OCI-LY3 (cell line): Measurements from ENCODE around the gene B4GALT3.

Source experiments
- H2AFZ ChIP-seq: fragments of 200-600, 300-600 bp; shearing (Covaris generic); 2 replicates; pipeline ENCODE4 v1.6.0; 2014; ENCODE audit warnings: antibody characterized with exemption, low read depth, low read length
- H3K27ac ChIP-seq: fragments of 200-600, 300-600 bp; sonication (generic); 2 replicates; pipeline ENCODE4 v1.5.1; 2014; ENCODE audit warnings: mild to moderate bottlenecking, low read length, moderate library complexity, mixed read lengths
- H3K27me3 ChIP-seq: fragments of 200-600, 300-600 bp; sonication (generic); 2 replicates; pipeline ENCODE4 v1.6.1; 2014; ENCODE audit warnings: low read depth, low read length, mixed read lengths
- H3K36me3 ChIP-seq: fragments of 200-600, 300-600 bp; sonication (generic); replicated peaks from 2 replicates; pipeline ENCODE3; 2014; ENCODE audit warnings: low read depth, low read length, mixed read lengths
- H3K4me1 ChIP-seq: fragments of 300-600, 200-600 bp; sonication (generic); 2 replicates; pipeline ENCODE4 v1.6.1; 2014; ENCODE audit warnings: low read length, mixed read lengths
- H3K4me2 ChIP-seq: fragments of 200-600, 300-600 bp; sonication (generic); 2 replicates; pipeline ENCODE4 v1.6.1; 2014; ENCODE audit warnings: low read length, mixed read lengths
- H3K4me3 ChIP-seq: fragments of 300-600, 200-600 bp; sonication (generic); 2 replicates; pipeline ENCODE4 v1.5.1; 2014; ENCODE audit warnings: antibody characterized with exemption, mild to moderate bottlenecking, low read length, moderate library complexity
- H3K79me2 ChIP-seq: fragments of 300-600, 200-600 bp; shearing (Covaris generic); 2 replicates; pipeline ENCODE4 v1.6.1; 2014; ENCODE audit warnings: mild to moderate bottlenecking, low read length, mixed read lengths
- H3K9ac ChIP-seq: fragments of 300-600, 200-600 bp; shearing (Covaris generic); 2 replicates; pipeline ENCODE4 v1.6.0; 2014; ENCODE audit warnings: mild to moderate bottlenecking, low read length, moderate library complexity
- H3K9me3 ChIP-seq: fragments of 200-600, 300-600 bp; shearing (Covaris generic); 2 replicates; pipeline ENCODE4 v1.6.1; 2014; ENCODE audit warnings: low read length, mixed read lengths; ENCODE audit not compliant: insufficient read depth
- H4K20me1 ChIP-seq: fragments of 200-600, 300-600 bp; sonication (generic); 2 replicates; pipeline ENCODE4 v1.6.1; 2016; ENCODE audit warnings: low read length, mixed read lengths; ENCODE audit not compliant: insufficient read depth
- EZH2phosphoT487 ChIP-seq: fragments of 200-600 bp; shearing (Covaris generic); IDR thresholded peaks from 2 replicates; pipeline ENCODE4 v1.6.1; 2018; ENCODE audit warnings: antibody characterized with exemption, mixed run types, low read depth
- TF ChIP-seq, protein P1 (sequence below): fragments of 200-600, 300-600 bp; sonication (generic); IDR thresholded peaks from 2 replicates; pipeline ENCODE4 v1.5.1; 2014; ENCODE audit warnings: antibody characterized with exemption, low read length, low read depth

The B4GALT3 gene

DNA sequence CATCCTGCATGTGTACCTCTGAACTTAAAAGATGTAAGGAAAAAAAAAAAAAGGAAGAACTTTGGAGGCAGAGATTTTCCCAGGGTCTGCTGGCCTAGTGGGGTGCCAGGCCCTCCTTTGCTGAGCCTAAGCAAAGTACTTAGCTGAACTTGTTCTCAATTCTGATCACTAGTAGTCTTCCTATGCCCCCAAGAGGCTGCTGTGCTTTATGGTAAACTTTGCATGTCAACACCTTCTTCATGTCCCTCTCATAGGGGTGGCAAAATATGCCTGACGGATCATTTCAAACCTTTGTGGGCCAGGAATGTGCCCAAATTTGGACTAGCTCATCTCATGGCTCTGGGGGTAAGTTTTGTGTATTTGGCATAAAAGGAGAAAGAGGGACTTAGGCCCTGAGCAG, 19.4 kb downstream of the B4GALT3 start:
- H3K36me3 ChIP-seq, result peaks cover 17% of the 10 kb centered on the region
- H3K9ac ChIP-seq, result no peak overlapping the region
- no peak overlapping the region for H3K27ac ChIP-seq
- TF ChIP-seq EZH2phosphoT487, result no peak
- TF ChIP-seq, protein P1, sequence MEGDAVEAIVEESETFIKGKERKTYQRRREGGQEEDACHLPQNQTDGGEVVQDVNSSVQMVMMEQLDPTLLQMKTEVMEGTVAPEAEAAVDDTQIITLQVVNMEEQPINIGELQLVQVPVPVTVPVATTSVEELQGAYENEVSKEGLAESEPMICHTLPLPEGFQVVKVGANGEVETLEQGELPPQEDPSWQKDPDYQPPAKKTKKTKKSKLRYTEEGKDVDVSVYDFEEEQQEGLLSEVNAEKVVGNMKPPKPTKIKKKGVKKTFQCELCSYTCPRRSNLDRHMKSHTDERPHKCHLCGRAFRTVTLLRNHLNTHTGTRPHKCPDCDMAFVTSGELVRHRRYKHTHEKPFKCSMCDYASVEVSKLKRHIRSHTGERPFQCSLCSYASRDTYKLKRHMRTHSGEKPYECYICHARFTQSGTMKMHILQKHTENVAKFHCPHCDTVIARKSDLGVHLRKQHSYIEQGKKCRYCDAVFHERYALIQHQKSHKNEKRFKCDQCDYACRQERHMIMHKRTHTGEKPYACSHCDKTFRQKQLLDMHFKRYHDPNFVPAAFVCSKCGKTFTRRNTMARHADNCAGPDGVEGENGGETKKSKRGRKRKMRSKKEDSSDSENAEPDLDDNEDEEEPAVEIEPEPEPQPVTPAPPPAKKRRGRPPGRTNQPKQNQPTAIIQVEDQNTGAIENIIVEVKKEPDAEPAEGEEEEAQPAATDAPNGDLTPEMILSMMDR, result 0 out of 2 replicates have a peak, but pooled peaks have one; percentile 6
- no peaks in the 10 kb centered on the region for H4K20me1 ChIP-seq
- H2AFZ ChIP-seq, result no peak overlapping the region
- H3K79me2 ChIP-seq, result peaks cover 31% of the 10 kb centered on the region
- H3K4me1 ChIP-seq, result peaks cover 20% of the 10 kb centered on the region
- no peak overlapping the region for H3K4me2 ChIP-seq
- H3K9me3 ChIP-seq, result no peaks in the 10 kb centered on the region
- H3K27me3 ChIP-seq, result no peaks in the 10 kb centered on the region
- no peak overlapping the region for H3K4me3 ChIP-seq

DNA sequence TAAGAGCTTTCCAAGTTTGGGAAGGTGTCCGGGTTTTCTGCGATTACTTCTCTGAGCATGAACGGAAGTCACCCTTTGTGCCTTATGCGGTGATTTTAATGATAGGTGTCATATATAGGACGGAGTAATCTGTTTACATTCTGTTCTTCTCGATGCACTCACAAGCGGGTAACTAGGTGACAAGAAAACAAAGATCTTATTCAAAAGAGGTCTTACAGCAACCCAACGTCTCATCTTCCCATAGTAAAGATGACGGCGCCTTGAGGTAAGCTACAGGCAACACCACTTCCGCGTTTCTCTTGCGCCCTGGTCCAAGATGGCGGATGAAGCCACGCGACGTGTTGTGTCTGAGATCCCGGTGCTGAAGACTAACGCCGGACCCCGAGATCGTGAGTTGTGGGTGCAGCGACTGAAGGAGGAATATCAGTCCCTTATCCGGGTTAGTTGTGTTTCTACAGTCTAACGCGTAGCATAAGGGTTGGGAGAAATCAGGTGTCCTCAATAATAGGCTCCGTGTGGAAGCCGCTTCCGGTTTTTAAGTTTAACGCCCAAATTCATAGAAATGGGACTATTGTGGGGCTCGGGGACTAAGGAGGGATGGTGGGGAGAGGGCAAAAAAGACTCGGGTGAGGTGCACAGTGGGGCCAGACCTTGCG, 23.5 kb downstream of the B4GALT3 start, which contains the start of gene UFC1:
UFC1 (plus strand) TSS at position 297 of the 656 bp plus-strand sequence; CDS start at position 317, 20 bp downstream.
- H3K27ac ChIP-seq, result peak within 1 kb of the TSS; percentile 90
- peaks cover 17% of the 10 kb centered on the region for H3K79me2 ChIP-seq
- peaks cover 5% of the 10 kb centered on the region for H3K36me3 ChIP-seq
- H3K4me1 ChIP-seq, result peaks cover 13% of the 10 kb centered on the region
- no peaks in the 10 kb centered on the region for H4K20me1 ChIP-seq
- no peaks in the 10 kb centered on the region for H3K27me3 ChIP-seq
- H3K4me3 ChIP-seq, result peak within 1 kb of the TSS; percentile 88
- no peaks in the 10 kb centered on the region for H3K9me3 ChIP-seq
- H3K4me2 ChIP-seq, result peak within 1 kb of the TSS; percentile 80
- H3K9ac ChIP-seq, result peak within 1 kb of the TSS; percentile 92
- peak within 1 kb of the TSS; percentile 97 for H2AFZ ChIP-seq
- TF ChIP-seq EZH2phosphoT487, result no peak
- TF ChIP-seq, protein P1, result no peak

DNA sequence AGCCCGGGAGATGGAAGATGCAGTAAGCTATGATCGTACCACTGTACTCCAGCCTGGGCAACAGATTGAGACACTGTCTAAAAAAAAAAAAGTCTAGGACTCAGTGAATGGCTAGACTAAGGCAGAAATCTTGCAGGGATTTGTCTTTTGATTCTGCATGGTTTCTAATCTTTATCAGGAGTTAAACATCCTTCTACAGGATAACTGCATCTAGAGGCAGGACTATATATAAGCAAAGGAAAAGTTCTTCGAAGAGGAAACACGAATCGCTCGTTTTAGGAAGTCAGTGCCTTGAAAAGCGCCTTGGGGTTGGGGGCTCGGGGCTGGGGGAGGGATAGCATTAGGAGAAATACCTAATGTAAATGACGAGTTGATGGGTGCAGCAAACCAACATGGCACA, 24.1 kb downstream of the B4GALT3 start:
- no peak for TF ChIP-seq EZH2phosphoT487
- TF ChIP-seq, protein P1, result no peak
- Histone ChIP-seq H3K9me3 (no peaks in the 10 kb centered on the region), H3K4me2 (peak overlapping the region; percentile 80), H3K36me3 (peaks cover 5% of the 10 kb centered on the region), H3K27me3 (no peaks in the 10 kb centered on the region), H3K27ac (peak overlapping the region; percentile 90; the same call in 1 of the 2 replicates), H3K79me2 (peaks cover 17% of the 10 kb centered on the region), H4K20me1 (no peaks in the 10 kb centered on the region), H2AFZ (peak overlapping the region; percentile 34; the same call in 1 of the 2 replicates), H3K9ac (peak overlapping the region; percentile 92), H3K4me3 (peak overlapping the region; percentile 88), H3K4me1 (peaks cover 9% of the 10 kb centered on the region)

DNA sequence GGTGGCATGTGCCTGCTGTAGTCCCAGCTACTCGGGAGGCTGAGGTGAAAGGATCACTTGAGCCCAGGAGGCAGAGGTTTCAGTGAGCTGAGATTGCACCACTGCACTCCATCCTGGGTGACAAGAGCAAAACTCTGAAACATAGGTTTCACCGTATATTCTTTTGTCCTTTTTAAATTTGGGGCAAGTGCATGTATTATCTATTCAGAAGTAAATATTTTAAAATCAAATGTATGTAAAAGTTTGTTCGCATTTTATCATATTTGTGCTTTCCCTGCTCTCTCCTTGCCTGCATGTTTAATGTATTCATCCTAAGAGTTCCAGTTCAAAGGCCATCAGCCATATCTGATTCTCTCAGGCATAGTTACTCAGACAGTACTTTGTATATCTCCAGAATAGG, 31.5 kb downstream of the B4GALT3 start:
- no peaks in the 10 kb centered on the region for H3K4me1 ChIP-seq
- no peaks in the 10 kb centered on the region for H3K79me2 ChIP-seq
- no peaks in the 10 kb centered on the region for H3K9me3 ChIP-seq
- H2AFZ ChIP-seq, result no peak overlapping the region
- H3K36me3 ChIP-seq, result no peaks in the 10 kb centered on the region
- no peak overlapping the region for H3K4me3 ChIP-seq
- no peaks in the 10 kb centered on the region for H4K20me1 ChIP-seq
- no peak overlapping the region for H3K27ac ChIP-seq
- TF ChIP-seq EZH2phosphoT487, result no peak
- TF ChIP-seq, protein P1, result no peak
- H3K4me2 ChIP-seq, result no peak overlapping the region
- no peaks in the 10 kb centered on the region for H3K27me3 ChIP-seq
- H3K9ac ChIP-seq, result no peak overlapping the region
